ENCODE results near the gene FAT1. TPM values are rescaled to one million over a fixed set of nuclear protein-coding genes. Genes with fewer than 3 reads are reported as not detected.
A peak's percentile ranks its signal among the peaks of the same experiment; 100 is the strongest.

Gene FAT1
- total RNA-seq, 1 experiment from 2014 or later, result 172 TPM

GRCh38 chr4:186657764-186658163, 65.9 kb downstream of the FAT1 start (continued):
- TF ChIP-seq, protein P1, sequence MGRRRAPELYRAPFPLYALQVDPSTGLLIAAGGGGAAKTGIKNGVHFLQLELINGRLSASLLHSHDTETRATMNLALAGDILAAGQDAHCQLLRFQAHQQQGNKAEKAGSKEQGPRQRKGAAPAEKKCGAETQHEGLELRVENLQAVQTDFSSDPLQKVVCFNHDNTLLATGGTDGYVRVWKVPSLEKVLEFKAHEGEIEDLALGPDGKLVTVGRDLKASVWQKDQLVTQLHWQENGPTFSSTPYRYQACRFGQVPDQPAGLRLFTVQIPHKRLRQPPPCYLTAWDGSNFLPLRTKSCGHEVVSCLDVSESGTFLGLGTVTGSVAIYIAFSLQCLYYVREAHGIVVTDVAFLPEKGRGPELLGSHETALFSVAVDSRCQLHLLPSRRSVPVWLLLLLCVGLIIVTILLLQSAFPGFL (CRISPR knock-in tag; IDR thresholded peaks at IDR 0.05; ENCODE audit: borderline replicate concordance), result no peak
- TF ChIP-seq ATF1 (CRISPR knock-in tag; IDR thresholded peaks at IDR 0.05), result no peak

- ATAC-seq, result peak; percentile 50
- Mint-ChIP-seq H3K36me3 (peaks cover 6% of the 10 kb centered on the region), H3K9me3 (no peaks in the 10 kb centered on the region), H3K4me1 (peaks cover 80% of the 10 kb centered on the region), H3K4me3 (no peak overlapping the region), H3K27ac (peak overlapping the region; percentile 22), H3K27me3 (ENCODE audit: low read depth) (no peaks in the 10 kb centered on the region)
- CTCF ChIA-PET, result interaction anchor here (1.9 kb wide), 1 partner anchor 66 kb away, joined by 5 read pairs; no protein-coding TSS in a partner anchor
- POLR2A ChIA-PET, result no interaction called here
- no peak for DNase-seq (ENCODE audit: low spot score)
- TF ChIP-seq ZBTB21 (CRISPR knock-in tag; IDR thresholded peaks at IDR 0.05; ENCODE audit: borderline replicate concordance) (no peak), JUN (CRISPR knock-in tag; IDR thresholded peaks at IDR 0.05) (no peak), FOXJ3 (CRISPR knock-in tag; IDR thresholded peaks at IDR 0.05; ENCODE audit: borderline replicate concordance) (no peak), SMAD4 (CRISPR knock-in tag; IDR thresholded peaks at IDR 0.05) (no peak), NFE2L1 (CRISPR knock-in tag; IDR thresholded peaks at IDR 0.05) (no peak), TEAD4 (CRISPR knock-in tag; IDR thresholded peaks at IDR 0.05) (no peak), ATF2 (CRISPR knock-in tag; IDR thresholded peaks at IDR 0.05; ENCODE audit: borderline replicate concordance, low read depth) (no peak), SMAD3 (CRISPR knock-in tag; IDR thresholded peaks at IDR 0.05; ENCODE audit: borderline replicate concordance) (no peak), ZNF416 (CRISPR knock-in tag; IDR thresholded peaks at IDR 0.05) (no peak), NR3C1 (CRISPR knock-in tag; conservative IDR thresholded peaks at IDR 0.05; ENCODE audit: low read depth) (no peak), ESRRA (CRISPR knock-in tag; IDR thresholded peaks at IDR 0.05; ENCODE audit: borderline replicate concordance) (no peak), GABPB1 (CRISPR knock-in tag; IDR thresholded peaks at IDR 0.05) (no peak)
- TF ChIP-seq, protein P2, sequence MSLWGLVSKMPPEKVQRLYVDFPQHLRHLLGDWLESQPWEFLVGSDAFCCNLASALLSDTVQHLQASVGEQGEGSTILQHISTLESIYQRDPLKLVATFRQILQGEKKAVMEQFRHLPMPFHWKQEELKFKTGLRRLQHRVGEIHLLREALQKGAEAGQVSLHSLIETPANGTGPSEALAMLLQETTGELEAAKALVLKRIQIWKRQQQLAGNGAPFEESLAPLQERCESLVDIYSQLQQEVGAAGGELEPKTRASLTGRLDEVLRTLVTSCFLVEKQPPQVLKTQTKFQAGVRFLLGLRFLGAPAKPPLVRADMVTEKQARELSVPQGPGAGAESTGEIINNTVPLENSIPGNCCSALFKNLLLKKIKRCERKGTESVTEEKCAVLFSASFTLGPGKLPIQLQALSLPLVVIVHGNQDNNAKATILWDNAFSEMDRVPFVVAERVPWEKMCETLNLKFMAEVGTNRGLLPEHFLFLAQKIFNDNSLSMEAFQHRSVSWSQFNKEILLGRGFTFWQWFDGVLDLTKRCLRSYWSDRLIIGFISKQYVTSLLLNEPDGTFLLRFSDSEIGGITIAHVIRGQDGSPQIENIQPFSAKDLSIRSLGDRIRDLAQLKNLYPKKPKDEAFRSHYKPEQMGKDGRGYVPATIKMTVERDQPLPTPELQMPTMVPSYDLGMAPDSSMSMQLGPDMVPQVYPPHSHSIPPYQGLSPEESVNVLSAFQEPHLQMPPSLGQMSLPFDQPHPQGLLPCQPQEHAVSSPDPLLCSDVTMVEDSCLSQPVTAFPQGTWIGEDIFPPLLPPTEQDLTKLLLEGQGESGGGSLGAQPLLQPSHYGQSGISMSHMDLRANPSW (CRISPR knock-in tag; conservative IDR thresholded peaks at IDR 0.05; ENCODE audit: low read depth), result no peak
- TF ChIP-seq, protein P3, sequence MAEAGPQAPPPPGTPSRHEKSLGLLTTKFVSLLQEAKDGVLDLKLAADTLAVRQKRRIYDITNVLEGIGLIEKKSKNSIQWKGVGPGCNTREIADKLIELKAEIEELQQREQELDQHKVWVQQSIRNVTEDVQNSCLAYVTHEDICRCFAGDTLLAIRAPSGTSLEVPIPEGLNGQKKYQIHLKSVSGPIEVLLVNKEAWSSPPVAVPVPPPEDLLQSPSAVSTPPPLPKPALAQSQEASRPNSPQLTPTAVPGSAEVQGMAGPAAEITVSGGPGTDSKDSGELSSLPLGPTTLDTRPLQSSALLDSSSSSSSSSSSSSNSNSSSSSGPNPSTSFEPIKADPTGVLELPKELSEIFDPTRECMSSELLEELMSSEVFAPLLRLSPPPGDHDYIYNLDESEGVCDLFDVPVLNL (CRISPR knock-in tag; IDR thresholded peaks at IDR 0.05; ENCODE audit: borderline replicate concordance, low read depth), result no peak
- TF ChIP-seq, protein P4, sequence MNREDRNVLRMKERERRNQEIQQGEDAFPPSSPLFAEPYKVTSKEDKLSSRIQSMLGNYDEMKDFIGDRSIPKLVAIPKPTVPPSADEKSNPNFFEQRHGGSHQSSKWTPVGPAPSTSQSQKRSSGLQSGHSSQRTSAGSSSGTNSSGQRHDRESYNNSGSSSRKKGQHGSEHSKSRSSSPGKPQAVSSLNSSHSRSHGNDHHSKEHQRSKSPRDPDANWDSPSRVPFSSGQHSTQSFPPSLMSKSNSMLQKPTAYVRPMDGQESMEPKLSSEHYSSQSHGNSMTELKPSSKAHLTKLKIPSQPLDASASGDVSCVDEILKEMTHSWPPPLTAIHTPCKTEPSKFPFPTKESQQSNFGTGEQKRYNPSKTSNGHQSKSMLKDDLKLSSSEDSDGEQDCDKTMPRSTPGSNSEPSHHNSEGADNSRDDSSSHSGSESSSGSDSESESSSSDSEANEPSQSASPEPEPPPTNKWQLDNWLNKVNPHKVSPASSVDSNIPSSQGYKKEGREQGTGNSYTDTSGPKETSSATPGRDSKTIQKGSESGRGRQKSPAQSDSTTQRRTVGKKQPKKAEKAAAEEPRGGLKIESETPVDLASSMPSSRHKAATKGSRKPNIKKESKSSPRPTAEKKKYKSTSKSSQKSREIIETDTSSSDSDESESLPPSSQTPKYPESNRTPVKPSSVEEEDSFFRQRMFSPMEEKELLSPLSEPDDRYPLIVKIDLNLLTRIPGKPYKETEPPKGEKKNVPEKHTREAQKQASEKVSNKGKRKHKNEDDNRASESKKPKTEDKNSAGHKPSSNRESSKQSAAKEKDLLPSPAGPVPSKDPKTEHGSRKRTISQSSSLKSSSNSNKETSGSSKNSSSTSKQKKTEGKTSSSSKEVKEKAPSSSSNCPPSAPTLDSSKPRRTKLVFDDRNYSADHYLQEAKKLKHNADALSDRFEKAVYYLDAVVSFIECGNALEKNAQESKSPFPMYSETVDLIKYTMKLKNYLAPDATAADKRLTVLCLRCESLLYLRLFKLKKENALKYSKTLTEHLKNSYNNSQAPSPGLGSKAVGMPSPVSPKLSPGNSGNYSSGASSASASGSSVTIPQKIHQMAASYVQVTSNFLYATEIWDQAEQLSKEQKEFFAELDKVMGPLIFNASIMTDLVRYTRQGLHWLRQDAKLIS (CRISPR knock-in tag; IDR thresholded peaks at IDR 0.05; ENCODE audit: borderline replicate concordance), result no peak
- TF ChIP-seq, protein P5, sequence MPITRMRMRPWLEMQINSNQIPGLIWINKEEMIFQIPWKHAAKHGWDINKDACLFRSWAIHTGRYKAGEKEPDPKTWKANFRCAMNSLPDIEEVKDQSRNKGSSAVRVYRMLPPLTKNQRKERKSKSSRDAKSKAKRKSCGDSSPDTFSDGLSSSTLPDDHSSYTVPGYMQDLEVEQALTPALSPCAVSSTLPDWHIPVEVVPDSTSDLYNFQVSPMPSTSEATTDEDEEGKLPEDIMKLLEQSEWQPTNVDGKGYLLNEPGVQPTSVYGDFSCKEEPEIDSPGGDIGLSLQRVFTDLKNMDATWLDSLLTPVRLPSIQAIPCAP (CRISPR knock-in tag; IDR thresholded peaks at IDR 0.05), result no peak
Measured at GRCh38 chr4:186653969-186654368, 69.7 kb downstream of the FAT1 start.

All from WTC11 (cell line).